GM20431 (cell line): Measurements from ENCODE around the gene UTP3.
"Not testable (repeated sequence)": the region's sequence is repeated elsewhere in the genome, so short reads cannot be mapped to it uniquely, and the experiment has no call there.

Experiments
- in situ Hi-C: fragments of 300-500 bp; cut with MseI, MboI; formaldehyde crosslinking; loops from one replicate; pipeline ENCODE4 v1.15.0; 2020; ENCODE audit warnings: low sequenced_read_pairs; ENCODE audit not compliant: unreplicated experiment

Gene UTP3, protein sequence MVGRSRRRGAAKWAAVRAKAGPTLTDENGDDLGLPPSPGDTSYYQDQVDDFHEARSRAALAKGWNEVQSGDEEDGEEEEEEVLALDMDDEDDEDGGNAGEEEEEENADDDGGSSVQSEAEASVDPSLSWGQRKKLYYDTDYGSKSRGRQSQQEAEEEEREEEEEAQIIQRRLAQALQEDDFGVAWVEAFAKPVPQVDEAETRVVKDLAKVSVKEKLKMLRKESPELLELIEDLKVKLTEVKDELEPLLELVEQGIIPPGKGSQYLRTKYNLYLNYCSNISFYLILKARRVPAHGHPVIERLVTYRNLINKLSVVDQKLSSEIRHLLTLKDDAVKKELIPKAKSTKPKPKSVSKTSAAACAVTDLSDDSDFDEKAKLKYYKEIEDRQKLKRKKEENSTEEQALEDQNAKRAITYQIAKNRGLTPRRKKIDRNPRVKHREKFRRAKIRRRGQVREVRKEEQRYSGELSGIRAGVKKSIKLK

DNA sequence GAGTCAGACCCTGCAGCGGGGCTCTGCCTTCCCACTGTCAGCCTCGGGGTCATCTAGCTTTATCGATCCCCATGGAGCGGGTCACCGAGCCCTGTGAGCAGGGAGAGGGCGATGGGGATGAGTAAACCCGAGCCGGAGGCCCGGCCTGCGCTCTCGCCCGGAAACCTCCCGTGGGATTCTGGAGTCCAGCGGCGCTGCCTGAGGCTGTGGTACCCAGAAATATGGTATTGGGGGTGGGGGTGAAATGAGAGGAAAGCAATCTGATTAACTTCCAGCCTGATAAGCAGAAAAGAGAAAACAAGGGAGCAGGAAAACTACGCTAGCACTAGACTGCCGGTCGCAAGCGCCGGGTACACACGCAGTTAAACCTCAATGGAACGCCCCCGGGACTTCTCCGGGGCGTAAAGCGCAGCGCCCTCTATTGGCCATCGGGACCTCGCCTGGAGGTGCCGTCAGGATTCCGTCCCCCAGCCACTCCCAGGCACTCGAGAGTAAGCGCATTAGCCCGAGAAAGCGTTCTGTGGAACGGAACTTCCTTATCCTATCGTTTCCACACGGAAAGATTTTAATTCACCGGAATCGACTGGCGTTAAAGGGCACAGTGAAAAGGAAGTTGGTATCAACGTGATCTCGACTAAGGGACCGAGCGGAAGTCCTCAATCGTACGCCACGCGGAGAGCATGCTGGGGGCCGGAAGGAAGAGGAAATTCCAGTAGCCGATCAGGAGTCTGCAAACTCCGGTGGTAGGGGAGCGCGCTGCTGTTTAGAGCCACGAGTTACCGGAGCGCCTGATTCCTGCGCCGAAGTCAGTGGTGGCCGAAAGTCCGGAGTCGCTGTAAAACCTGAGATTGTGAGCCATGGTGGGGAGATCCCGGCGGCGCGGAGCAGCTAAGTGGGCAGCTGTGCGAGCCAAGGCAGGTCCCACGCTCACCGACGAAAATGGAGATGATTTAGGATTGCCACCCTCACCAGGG lies at the start of gene UTP3:
Gene UTP3, plus strand, starts transcription at position 712 of the 974 bp plus-strand sequence. Its CDS starts 146 bp downstream, at position 858.
- in situ Hi-C loops = no loop called here

DNA sequence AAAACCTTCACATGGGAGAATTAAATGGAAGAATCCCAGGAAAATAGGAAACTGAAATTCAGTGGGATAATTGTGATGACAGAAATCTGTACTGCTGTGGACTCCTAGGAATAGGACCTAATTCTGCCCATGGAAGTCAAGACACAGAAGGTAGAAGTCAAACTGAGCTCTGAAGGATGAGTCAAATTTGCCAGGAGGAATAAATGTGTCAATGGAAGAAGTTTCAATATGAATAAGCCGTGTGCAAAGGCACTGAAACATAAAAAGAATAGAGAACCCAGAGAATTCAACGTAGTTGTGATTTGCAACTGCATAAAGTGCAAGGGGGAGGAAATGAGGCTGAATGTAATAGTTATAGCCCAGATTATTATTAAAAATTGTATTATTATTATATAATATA lies 48.1 kb upstream of the UTP3 start:
- in situ Hi-C loops = no loop called here

DNA sequence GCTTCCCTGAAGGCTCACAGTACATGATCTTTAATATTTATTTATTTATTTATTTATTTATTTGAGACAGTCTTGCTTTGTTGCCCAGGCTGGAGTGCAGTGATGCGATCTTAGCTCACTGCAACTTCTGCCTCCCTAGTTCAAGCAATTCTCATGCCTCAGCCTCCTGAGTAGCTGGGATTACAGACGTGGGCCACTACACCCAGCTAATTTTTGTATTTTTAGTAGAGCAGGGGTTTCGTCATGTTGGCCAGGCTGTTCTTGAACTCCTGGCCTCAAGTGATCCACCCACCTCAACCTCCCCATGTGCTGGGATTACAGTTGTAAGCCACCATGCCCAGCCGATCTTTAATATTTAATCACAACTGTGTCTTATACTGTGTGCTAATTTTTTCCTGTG lies 37.6 kb upstream of the UTP3 start:
- in situ Hi-C loops = not testable (repeated sequence)

DNA sequence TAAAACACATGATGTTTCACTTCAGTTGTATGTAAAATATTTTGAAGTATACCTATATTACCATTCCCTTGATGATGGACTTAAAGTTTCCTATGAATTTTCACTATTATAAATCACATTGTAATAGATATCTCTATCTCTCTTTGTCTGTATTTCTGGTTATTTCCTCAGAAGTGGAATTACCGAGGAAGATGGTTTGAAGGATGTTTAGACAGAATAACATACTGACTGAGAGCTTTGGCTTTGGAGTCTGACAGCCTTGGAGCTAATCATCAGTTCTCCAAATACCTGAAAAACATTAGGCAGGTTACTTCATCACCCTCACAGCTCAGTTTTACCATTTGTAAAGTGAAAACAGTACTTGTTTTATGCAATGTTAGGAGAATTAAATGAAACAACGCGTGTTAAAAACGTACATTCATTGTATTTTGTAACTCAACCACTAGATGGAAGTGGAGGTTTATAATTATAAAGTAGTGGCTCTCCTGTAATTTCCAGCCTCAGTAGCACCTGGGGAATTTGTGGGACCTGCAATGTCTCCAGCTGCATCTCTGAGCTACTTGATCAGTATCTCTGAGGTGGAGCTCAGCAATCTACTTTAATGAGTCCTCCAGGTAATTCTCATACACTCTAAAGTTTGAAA lies 36.3 kb upstream of the UTP3 start:
- in situ Hi-C loops = no loop called here

GRCh38 chr4:70654605-70655011 lies 33.7 kb upstream of the UTP3 start:
- in situ Hi-C loops = no loop called here

GRCh38 chr4:70657326-70657725 lies 31.0 kb upstream of the UTP3 start:
- in situ Hi-C loops = no loop called here

GRCh38 chr4:70658418-70658817 lies 29.9 kb upstream of the UTP3 start:
- in situ Hi-C loops = no loop called here

DNA sequence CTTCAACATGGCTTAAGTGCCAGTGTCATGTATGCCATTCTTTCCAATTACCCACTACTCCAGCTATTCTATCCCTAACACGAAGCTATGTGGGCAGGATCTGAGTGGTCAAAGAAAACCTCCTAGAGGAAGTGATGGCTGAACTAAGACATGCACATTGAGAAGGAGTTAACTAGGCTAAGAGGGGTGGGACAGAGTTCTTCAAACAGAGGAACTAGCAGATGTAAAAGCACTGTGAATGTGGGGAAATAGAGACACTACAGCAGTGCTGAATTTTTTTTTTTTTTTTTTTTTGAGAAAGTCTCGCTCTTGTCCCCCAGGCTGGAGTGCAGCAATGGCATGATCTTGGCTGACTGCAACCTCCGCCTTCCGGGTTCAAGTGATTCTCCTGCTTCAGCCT lies 28.2 kb upstream of the UTP3 start:
- in situ Hi-C loops = no loop called here

DNA sequence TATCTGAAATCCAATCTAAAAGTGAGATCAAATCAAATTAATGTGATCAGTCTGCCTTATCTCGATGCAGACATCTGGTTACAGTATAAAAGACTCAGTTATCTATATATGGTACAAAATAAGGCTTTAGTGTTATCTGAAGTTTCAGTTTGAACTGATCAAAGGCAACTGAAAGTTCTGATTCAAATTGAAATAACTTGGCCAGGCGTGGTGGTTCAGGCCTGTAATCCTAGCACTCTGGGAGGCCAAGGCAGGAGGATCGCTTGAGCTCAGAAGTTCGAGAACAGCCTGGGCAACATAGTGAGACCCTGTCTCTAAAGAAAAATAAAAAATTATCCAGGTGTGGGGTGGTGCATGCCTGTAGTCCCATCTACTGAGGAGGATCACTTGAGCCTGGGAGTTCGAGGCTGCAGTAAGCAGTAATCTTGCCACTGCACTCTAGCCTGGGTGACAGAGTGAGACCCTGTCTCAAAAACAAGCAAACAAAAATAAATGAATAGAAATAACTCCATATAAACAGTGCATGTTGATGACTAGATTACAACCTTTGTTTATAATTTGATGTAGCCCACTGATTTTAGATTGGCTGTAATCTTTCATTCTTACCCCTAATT lies 26.9 kb upstream of the UTP3 start:
- in situ Hi-C loops = not testable (repeated sequence)

DNA sequence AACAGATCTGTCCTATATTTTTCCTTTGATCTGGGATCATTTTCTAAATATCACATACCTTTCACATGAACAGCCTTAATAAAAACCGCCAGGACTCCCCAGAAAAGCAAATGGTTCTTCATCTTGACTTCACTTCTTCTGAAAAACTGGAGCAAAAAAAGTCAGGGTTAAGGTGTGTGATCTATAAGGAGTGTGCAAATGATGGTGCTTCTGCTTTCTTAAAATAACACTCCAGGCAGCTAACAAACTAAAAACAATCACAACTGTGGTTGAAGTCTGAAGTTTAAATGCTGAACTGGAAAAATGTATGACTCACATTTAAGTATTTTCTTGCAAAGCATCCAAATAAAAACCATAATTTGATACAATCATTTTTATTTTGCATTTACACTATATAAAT lies 22.0 kb upstream of the UTP3 start, which contains the start of gene JCHAIN:
Gene JCHAIN, minus strand, starts transcription at position 140 of the 400 bp plus-strand sequence. Its CDS starts 18 bp downstream, at position 122.
- in situ Hi-C loops = no loop called here

- in situ Hi-C loops = no loop called here
These were observed 20.4 kb upstream of the UTP3 start for GRCh38 chr4:70667740-70668535.

DNA sequence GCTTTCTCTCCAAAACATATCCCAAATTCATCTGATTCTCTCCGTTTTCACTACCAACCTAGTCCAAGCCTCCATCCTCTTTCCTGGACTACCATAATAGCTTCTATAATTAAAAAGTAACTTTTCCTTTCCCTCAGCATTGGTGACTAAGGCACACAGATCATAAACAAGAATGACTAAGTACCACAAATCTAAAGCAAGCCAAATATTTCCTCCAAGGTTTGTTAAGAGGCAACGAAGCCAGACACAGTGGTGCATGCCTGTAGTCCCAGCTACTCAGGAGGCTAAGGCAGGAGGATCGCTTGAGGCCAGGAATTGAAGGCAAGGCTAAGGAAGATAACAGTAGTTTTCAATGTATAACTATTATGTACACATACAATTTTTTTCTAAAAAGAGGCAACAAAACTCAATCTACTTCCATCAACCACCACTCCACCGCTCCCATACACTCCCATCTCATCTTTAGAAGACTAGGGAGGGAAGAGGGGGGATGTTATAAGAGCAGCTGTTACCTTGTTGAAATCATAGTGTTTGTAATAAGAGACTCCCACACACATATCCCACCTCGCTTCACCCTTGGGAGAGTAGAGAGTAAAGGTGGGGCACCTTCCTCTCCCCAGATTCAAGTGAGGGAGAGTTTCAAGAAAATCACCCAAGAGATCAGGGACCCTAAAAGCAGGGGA lies 17.9 kb upstream of the UTP3 start:
- in situ Hi-C loops = no loop called here

DNA sequence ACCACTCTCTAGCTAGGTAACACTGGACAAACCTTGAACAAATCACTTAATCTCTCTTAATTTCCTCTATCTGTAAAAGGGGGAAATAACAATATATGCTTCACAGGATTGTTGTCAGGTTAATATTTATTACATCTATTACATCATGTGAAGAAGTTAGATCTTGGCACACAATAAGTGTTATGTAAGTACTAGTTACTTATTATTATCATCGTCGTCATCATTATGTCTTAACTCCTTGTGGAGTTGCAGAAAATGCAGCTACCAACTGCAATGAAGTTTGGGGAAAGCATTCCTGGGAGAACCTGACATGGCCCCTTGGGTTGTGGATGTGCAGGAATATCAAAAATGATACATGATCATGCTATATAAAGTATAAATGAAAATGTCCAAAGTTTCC lies 17.2 kb upstream of the UTP3 start:
- in situ Hi-C loops = no loop called here

GRCh38 chr4:70674191-70674590 lies 14.1 kb upstream of the UTP3 start:
- in situ Hi-C loops = no loop called here

DNA sequence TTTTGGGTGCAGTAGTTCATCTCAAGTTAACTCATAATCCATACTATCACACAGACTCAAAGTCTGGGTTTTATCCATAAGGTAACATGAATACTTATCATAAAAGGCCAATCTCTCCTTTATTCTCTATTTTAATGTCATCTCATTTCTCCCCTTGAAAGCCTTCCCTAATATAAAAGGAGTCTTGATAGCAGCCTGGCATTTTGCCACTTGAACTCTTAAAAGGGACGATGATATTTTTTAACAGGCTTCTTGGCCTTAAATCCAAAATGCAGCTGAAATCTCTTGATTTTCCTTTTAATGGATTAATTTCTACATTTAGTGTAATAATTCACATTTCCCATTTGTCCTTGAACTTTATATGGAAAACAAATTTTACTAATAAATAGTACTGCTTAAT lies 13.6 kb upstream of the UTP3 start:
- in situ Hi-C loops = no loop called here

- in situ Hi-C loops = no loop called here
These were observed 11.7 kb upstream of the UTP3 start for GRCh38 chr4:70676554-70677090.

GRCh38 chr4:70678383-70678999 lies 9.8 kb upstream of the UTP3 start:
- in situ Hi-C loops = no loop called here

DNA sequence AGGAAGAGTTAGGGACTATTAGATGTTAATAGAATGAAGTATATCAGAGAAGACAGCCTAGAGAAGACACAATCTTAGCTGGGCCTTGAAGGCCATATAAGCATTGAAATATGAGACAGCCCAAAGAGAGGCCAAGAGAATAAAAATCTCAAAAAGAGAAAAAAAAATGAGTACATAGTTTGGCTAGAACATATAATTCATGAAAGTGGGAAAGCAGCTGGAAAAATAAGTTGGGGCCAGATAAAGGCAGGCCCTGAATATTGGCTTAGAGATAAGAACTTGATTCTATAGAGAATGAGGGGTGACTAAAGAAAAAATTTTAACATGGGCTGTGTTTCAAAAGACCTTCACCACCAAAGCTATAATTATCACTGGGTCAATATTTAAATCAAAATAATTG lies 7.4 kb upstream of the UTP3 start:
- in situ Hi-C loops = no loop called here
